D721Med (cell line): ENCODE results near the gene CA7.
"Not testable (repeated sequence)": the region's sequence is repeated elsewhere in the genome, so short reads cannot be mapped to it uniquely, and the experiment has no call there.

Experiments used
- DNase-seq: peaks from one replicate; pipeline ENCODE4 v3.0.0; 2011; ENCODE audit warnings: low spot score; ENCODE audit not compliant: insufficient read length
- FAIRE-seq: peaks from 2 replicates; lab custom pipeline; 2011; peaks lifted over from hg19 to GRCh38; lab: Jason Lieb, UNC
- TF ChIP-seq, protein P1 (sequence below): IDR thresholded peaks from 2 replicates; pipeline ENCODE4 v1.5.1; 2012; ENCODE audit warnings: mild to moderate bottlenecking, control low read depth; ENCODE audit not compliant: insufficient read depth; ENCODE audit errors: missing control alignments

Gene CA7

DNA sequence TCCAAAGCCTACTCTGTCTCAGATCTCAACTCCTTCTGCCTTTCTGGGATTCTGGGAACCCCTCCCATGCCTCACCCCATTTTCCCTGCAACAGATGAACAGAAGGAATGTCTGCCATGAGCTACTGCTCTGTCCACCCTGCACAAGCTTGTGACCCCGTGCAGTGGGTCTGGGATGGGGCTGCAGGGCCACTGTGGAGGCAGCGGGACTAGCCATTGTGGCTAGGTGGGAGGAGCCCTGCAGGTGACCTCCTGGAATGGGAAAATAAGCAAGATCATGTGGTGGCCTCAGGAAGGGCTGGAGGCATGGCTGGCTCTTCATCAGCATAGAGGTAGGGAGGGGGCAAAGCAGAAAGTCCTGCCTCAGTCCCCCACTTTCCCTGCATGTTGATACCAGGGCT is 49.8 kb downstream of the CA7 start:
- TF ChIP-seq, protein P1, sequence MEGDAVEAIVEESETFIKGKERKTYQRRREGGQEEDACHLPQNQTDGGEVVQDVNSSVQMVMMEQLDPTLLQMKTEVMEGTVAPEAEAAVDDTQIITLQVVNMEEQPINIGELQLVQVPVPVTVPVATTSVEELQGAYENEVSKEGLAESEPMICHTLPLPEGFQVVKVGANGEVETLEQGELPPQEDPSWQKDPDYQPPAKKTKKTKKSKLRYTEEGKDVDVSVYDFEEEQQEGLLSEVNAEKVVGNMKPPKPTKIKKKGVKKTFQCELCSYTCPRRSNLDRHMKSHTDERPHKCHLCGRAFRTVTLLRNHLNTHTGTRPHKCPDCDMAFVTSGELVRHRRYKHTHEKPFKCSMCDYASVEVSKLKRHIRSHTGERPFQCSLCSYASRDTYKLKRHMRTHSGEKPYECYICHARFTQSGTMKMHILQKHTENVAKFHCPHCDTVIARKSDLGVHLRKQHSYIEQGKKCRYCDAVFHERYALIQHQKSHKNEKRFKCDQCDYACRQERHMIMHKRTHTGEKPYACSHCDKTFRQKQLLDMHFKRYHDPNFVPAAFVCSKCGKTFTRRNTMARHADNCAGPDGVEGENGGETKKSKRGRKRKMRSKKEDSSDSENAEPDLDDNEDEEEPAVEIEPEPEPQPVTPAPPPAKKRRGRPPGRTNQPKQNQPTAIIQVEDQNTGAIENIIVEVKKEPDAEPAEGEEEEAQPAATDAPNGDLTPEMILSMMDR: no peak
- no peak for FAIRE-seq
- DNase-seq: no peak

DNA sequence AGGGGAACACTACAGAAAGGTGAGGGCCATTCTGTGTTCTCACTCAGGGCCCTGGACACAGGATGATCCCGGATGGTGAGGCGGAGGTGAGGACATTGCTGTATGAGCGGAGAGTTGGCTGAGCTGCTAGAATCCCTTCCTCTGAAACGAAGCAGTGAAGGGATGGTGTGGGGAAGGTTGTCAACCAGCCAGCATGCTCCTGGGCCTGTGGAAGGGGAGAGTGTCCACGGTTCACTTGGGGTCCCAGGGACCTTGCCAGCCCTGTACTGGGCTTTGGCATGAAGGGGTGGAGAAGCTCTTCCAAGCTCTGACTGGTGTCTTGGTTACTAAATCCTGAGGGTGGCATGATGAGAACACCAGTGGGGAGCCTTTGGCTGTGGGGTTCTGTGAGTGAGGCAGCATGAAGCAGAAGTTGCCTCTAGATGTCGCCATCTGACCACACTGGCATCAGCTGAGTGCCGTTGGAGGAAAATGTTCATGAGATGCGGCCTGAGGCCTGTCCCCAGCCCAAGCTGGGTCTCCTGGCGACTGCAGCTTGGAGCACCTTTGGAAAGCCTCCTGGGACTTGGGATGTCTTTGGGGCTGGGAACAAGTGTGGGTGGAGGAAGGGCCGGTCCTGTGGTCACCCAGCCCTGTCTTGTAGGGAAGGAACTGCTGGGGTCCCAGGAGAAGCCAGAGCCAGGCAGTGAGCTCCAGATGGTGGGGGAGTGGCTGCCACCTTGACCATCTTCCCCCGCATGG is 50.9 kb downstream of the CA7 start:
- FAIRE-seq (no peak), DNase-seq (no peak)
- TF ChIP-seq, protein P1: peak; percentile 97

DNA sequence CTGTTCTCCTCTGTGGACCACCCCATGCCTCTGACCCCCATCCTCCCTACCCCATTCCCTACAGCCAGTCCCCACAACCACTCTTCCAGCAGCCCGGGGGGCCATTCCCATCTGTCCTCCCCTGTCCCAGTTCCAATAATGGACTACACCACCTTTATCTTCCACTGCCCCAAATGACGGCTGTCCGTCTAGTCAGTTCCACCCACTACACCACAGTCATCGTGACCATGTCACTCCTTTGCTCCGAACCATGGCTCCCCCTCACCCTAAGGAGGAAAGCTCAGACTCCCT is 51.4 kb downstream of the CA7 start:
- TF ChIP-seq, protein P1: no peak
- no peak for FAIRE-seq

DNA sequence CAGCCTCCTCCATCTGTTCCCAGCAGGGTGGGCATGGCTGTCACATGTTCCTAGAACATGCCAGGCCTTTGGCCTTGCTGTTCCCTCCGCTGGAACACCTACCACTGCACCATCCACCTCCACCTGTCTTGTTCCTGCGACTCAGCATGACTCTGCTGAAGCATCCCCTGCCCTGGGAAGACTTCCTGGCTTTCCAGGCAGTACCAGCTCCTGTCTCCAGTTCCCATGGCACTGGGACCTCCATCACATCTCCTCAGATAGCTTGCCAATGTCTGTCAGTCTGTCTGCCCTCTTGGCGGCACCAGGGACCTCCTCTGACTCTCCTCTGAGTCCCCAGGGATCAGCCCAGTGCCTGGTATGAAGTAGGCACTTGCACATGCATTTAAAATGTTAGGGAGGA is 51.8 kb downstream of the CA7 start:
- TF ChIP-seq, protein P1: no peak
- no peak for DNase-seq
- FAIRE-seq: no peak

More for the DNA sequence above, 51.4 kb downstream of the CA7 start:
- no peak for DNase-seq

DNA sequence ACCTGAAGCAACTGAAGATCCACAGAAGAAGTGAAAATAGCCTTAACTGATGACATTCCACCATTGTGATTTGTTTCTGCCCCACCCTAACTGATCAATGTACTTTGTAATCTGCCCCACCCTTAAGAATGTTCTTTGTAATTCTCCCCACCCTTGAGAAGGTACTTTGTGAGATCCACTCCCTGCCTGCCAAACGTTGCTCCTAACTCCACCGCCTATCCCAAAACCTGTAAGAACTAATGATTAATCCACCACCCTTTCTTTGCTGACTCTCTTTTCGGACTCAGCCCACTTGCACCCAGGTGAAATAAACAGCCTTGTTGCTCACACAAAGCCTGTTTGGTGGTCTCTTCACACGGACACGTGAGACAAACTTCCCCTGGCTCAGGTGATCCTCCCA is 52.5 kb downstream of the CA7 start:
- not testable (repeated sequence) for FAIRE-seq, DNase-seq

DNA sequence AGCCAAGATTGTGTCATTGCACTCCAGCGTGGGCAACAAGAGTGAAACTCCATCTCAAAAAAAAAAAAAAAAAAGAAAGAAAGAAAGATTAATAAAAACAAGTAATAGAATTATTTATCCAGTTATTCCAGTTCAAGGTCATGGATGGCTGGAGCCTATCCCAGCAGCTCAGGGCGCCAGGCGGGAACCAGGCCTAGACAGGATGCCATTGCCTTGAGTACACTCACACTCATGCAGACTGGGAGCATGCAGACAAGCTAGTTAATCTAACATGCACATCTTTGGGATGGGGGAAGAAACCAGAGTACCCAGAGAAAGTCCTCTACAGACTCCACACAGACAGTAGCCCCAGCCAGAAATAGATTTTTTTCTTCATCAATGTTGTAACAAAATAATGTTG is 54.0 kb downstream of the CA7 start:
- TF ChIP-seq, protein P1: no peak
- FAIRE-seq: no peak

DNA sequence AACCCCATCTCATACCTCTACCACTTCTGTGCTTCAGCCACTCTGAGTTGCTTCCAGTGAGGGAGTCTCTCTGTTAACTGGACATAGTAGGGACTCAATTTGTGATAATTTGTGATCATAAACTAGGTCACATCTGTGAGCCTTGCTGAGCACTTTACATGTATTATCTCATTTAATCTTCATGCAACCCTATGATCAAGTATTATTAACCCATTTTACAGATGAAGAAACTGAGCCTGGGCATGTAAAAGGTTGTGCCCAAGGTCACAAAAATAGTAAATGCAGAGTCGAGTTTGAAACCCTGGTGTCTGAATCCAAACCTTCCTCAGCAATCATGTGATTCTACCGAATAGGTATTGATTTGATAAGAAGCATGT is 54.7 kb downstream of the CA7 start:
- no peak for FAIRE-seq
- no peak for DNase-seq
- TF ChIP-seq, protein P1: no peak

More for the DNA sequence above, 54.0 kb downstream of the CA7 start:
- no peak for DNase-seq

DNA sequence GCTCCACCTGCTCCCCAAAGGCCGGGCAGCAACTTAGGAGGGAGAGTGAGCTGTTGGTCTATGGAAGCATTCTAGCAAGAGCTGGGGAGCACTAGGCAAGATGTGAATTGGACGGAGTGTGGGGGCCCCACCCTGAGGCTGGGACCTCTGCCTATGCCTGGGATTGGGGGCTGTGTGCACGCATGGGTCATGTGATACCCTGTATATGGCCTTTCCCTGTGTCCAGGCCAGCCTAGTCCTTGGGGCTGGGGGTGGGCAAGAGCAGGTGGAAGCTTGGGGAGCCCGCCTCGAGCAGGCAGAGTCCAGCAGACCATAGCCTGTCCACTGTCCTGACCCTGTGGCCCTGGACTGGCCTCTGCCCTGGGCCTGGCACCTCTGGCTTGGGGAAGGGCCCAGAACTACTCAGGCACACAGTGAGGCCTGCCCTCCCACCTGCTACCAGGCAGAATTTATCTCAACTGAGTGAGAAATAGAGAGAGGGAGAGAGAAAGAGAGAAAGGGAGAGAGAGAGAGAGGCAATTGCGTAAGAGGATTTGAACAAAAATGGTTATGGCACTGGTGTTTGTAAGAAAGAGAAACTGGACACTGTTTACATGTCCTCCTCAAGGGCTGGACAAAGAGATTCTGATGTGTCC is 55.2 kb downstream of the CA7 start:
- DNase-seq (no peak), FAIRE-seq (no peak)
- TF ChIP-seq, protein P1: no peak
